ENCODE data around the gene MKRN3. TPM values are rescaled to one million over a fixed set of nuclear protein-coding genes. Genes with fewer than 3 reads are reported as not detected.

Gene MKRN3
- total RNA-seq, 4 donors from 2014 or later: 1.0 to 2.8 TPM; not detected in 2

- Histone ChIP-seq H3K27ac (no peak overlapping the region), H3K9me3 (no peaks in the 10 kb centered on the region), H3K4me1 (no peaks in the 10 kb centered on the region), H3K27me3 (no peaks in the 10 kb centered on the region), H3K4me3 (no peak overlapping the region), H3K36me3 (no peaks in the 10 kb centered on the region)
- DNase-seq (ENCODE audit: low spot score in 2 of 2): no peak
- 55 to 58% methylated on average over 4 of the region's 4 CpGs for WGBS, 2 donors
- no peak for TF ChIP-seq CTCF (IDR thresholded peaks at IDR 0.05)
- no peak for TF ChIP-seq EP300 (IDR thresholded peaks at IDR 0.05)
- no peak for TF ChIP-seq POLR2A (IDR thresholded peaks at IDR 0.05)
These were observed 33.5 kb upstream of the MKRN3 start for GRCh38 chr15:23532024-23532423.

GRCh38 chr15:23536659-23537058, 28.8 kb upstream of the MKRN3 start:
- Histone ChIP-seq H3K4me3 (no peak overlapping the region), H3K4me1 (no peaks in the 10 kb centered on the region), H3K36me3 (no peaks in the 10 kb centered on the region), H3K27me3 (no peaks in the 10 kb centered on the region), H3K9me3 (no peaks in the 10 kb centered on the region), H3K27ac (no peak overlapping the region)
- no peak for DNase-seq (ENCODE audit: low spot score in 2 of 2)
- whole genome bisulfite sequencing, 2 donors: 60 to 81% methylated on average over 3 of the region's 3 CpGs
- TF ChIP-seq EP300 (IDR thresholded peaks at IDR 0.05) (no peak), CTCF (IDR thresholded peaks at IDR 0.05) (no peak), POLR2A (IDR thresholded peaks at IDR 0.05) (no peak)

DNA sequence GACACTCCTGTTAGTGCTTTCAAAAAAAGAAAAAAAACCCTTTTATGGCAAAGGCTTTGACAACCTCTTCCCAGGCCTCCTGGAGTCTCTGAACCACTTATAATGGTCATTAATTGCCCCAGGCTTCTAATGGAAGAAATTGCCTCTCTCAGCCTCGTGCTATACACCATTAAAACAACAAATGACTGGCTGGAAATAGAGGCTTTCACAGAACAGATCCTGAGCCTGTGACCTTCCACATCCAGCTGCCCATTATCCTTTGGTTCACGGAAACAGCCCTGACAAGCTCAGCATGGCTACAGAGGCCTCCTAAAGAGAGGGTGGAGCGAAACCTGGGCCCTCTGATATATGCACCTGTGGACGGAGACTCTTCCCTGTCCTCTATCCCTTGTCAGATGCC, 26.8 kb upstream of the MKRN3 start:
- Histone ChIP-seq H3K27me3 (no peaks in the 10 kb centered on the region), H3K36me3 (no peaks in the 10 kb centered on the region), H3K4me3 (no peak overlapping the region), H3K4me1 (no peaks in the 10 kb centered on the region), H3K27ac (no peak overlapping the region), H3K9me3 (no peaks in the 10 kb centered on the region)
- WGBS, 2 donors: 41 to 56% methylated on average over 4 of the region's 4 CpGs
- DNase-seq (ENCODE audit: low spot score in 2 of 2): no peak
- TF ChIP-seq POLR2A (IDR thresholded peaks at IDR 0.05): no peak
- no peak for TF ChIP-seq EP300 (IDR thresholded peaks at IDR 0.05)
- no peak for TF ChIP-seq CTCF (IDR thresholded peaks at IDR 0.05)

DNA sequence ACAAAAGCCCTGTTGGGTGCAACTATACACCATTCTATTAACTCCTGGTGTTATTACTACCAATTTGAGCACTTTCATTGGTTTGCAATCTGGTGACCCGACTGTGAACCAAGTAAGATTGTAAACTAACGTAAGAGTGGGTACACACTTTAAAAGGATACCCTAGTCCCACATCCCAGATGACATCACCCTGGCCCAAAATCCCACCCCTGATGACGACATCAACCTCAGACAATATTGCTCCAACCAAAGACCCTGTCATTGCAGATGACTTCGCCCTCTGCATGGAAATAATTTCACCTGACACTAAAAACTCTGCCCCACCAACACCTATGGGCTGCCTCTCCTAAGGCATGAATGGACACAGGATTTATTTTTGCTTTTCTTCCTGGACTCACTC, 25.6 kb upstream of the MKRN3 start:
- no peaks in the 10 kb centered on the region for H3K27me3 ChIP-seq
- H3K36me3 ChIP-seq: no peaks in the 10 kb centered on the region
- TF ChIP-seq POLR2A (IDR thresholded peaks at IDR 0.05) (no peak), CTCF (IDR thresholded peaks at IDR 0.05) (no peak), EP300 (IDR thresholded peaks at IDR 0.05) (no peak)
- no peaks in the 10 kb centered on the region for H3K4me1 ChIP-seq
- DNase-seq (ENCODE audit: low spot score in 2 of 2): no peak
- no peak overlapping the region for H3K4me3 ChIP-seq
- WGBS, 2 donors: 54 to 58% methylated on average over 4 of the region's 4 CpGs
- H3K9me3 ChIP-seq: no peaks in the 10 kb centered on the region
- no peak overlapping the region for H3K27ac ChIP-seq

- Histone ChIP-seq H3K4me3 (no peak overlapping the region), H3K27me3 (no peaks in the 10 kb centered on the region), H3K36me3 (no peaks in the 10 kb centered on the region), H3K27ac (no peak overlapping the region), H3K4me1 (no peaks in the 10 kb centered on the region), H3K9me3 (no peaks in the 10 kb centered on the region)
- TF ChIP-seq POLR2A (IDR thresholded peaks at IDR 0.05) (no peak), CTCF (IDR thresholded peaks at IDR 0.05) (no peak), EP300 (IDR thresholded peaks at IDR 0.05) (no peak)
- DNase-seq (ENCODE audit: low spot score in 2 of 2): no peak
These were observed 19.3 kb upstream of the MKRN3 start for GRCh38 chr15:23546158-23546557.

All from tibial nerve (tissue), 4 donors.